WERI-Rb-1 (cell line): Measurements from ENCODE around the gene ABCA4.

Experiments used
- DNase-seq: peaks from one replicate; pipeline ENCODE4 v3.0.0-alpha.2; 2020
- H3K27ac ChIP-seq: fragments of 250-450 bp; sonication (Bioruptor Pico); 2 replicates; pipeline ENCODE4 v1.5.1; 2020; ENCODE audit warnings: mild to moderate bottlenecking, moderate library complexity
- H3K27me3 ChIP-seq: fragments of 250-450 bp; sonication (Bioruptor Pico); 2 replicates; pipeline ENCODE4 v1.5.1; 2021; ENCODE audit warnings: mild to moderate bottlenecking, low read depth, moderate library complexity; ENCODE audit not compliant: insufficient read depth, severe bottlenecking
- H3K36me3 ChIP-seq: fragments of 250-450 bp; sonication (Bioruptor Pico); 2 replicates; pipeline ENCODE4 v1.5.1; 2020; ENCODE audit warnings: mild to moderate bottlenecking, moderate library complexity
- H3K4me3 ChIP-seq: 2 replicates; pipeline ENCODE4 v1.5.1; 2011; ENCODE audit warnings: low read depth, mild to moderate bottlenecking, control low read depth, low read length
- H3K9me3 ChIP-seq: fragments of 250-450 bp; sonication (Bioruptor Pico); 2 replicates; pipeline ENCODE4 v1.5.1; 2021; ENCODE audit warnings: mild to moderate bottlenecking, moderate library complexity; ENCODE audit not compliant: severe bottlenecking
- TF ChIP-seq, protein P1 (sequence below): IDR thresholded peaks from 2 replicates; pipeline ENCODE4 v1.5.1; 2011; ENCODE audit warnings: low read depth, mild to moderate bottlenecking, control low read depth, inconsistent platforms, low read length

Gene ABCA4

DNA sequence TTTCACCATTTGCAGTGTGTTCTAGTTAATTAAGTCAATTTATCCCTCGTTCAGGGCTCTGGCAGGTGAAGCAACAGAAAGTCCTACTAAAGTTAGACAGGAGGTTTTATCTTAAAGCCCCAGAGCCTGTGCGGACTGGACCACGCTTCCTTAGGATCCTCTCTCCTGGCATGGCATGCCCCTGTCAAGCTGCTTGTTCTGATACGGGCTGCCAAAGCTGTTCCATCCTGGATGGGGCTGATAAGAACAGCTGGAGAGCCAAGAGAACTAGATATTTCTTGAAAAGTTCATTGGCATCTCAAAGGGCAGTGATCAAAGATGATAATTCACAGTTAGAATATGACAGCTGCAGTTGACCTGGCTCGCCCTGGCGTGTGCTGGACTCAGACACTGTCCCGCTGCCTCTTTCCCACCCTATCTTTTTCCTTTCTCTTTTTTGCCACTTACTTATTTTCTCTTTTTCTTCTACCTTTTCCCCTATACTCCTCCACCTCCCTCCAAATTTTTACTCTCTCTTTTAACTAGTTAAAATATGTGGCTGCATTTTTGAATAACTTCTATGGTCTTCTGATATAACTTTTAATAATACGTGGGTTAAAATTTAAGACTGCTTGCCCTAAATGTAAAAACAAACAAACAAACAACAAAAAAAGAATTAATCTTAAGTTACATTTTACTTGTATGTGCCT is 96.7 kb downstream of the ABCA4 start:
- H3K36me3 ChIP-seq = no peaks in the 10 kb centered on the region; the same call in 1 of the 2 replicates
- no peak overlapping the region for H3K27ac ChIP-seq
- no peak overlapping the region for H3K4me3 ChIP-seq
- TF ChIP-seq, protein P1, sequence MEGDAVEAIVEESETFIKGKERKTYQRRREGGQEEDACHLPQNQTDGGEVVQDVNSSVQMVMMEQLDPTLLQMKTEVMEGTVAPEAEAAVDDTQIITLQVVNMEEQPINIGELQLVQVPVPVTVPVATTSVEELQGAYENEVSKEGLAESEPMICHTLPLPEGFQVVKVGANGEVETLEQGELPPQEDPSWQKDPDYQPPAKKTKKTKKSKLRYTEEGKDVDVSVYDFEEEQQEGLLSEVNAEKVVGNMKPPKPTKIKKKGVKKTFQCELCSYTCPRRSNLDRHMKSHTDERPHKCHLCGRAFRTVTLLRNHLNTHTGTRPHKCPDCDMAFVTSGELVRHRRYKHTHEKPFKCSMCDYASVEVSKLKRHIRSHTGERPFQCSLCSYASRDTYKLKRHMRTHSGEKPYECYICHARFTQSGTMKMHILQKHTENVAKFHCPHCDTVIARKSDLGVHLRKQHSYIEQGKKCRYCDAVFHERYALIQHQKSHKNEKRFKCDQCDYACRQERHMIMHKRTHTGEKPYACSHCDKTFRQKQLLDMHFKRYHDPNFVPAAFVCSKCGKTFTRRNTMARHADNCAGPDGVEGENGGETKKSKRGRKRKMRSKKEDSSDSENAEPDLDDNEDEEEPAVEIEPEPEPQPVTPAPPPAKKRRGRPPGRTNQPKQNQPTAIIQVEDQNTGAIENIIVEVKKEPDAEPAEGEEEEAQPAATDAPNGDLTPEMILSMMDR = no peak
- no peaks in the 10 kb centered on the region for H3K27me3 ChIP-seq
- no peaks in the 10 kb centered on the region for H3K9me3 ChIP-seq
- DNase-seq = no peak

DNA sequence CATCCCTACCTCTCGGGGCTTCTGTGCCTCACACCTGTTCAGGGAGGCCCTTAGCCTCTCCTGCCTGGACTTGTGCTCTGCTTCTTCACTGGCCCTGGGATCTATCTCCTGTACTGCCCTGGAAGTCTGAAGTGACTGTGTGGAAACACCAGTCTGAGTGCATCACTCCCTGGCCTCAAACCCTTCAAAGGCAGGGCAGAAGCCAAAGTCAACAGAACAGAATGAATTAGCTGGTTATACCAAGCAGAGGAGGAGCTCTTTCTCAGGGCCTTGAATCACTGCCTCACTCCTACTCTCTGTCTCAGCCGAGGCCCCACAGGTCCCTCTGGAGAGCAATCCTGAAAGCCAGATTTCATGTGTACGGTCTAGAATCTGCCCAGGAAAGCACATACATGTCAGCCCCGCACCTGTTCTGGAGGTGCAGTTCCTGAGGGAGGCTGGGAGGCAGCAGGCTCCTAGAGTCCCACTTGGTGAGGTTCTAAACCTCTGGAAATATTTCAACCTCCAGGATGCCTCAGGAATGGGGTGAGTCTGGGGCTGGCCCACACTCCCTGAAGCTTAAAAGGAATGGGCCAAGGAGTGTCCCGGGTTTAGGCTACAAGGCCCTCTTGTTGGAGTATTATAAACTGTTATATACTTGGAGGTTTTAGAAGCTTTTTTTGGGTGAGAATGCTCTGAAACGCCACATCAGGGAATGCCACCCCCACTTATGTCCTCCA is 98.3 kb downstream of the ABCA4 start:
- TF ChIP-seq, protein P1 = no peak
- Histone ChIP-seq H3K9me3 (no peaks in the 10 kb centered on the region), H3K36me3 (no peaks in the 10 kb centered on the region; the same call in 1 of the 2 replicates), H3K27me3 (no peaks in the 10 kb centered on the region), H3K27ac (no peak overlapping the region), H3K4me3 (no peak overlapping the region)
- DNase-seq = no peak

DNA sequence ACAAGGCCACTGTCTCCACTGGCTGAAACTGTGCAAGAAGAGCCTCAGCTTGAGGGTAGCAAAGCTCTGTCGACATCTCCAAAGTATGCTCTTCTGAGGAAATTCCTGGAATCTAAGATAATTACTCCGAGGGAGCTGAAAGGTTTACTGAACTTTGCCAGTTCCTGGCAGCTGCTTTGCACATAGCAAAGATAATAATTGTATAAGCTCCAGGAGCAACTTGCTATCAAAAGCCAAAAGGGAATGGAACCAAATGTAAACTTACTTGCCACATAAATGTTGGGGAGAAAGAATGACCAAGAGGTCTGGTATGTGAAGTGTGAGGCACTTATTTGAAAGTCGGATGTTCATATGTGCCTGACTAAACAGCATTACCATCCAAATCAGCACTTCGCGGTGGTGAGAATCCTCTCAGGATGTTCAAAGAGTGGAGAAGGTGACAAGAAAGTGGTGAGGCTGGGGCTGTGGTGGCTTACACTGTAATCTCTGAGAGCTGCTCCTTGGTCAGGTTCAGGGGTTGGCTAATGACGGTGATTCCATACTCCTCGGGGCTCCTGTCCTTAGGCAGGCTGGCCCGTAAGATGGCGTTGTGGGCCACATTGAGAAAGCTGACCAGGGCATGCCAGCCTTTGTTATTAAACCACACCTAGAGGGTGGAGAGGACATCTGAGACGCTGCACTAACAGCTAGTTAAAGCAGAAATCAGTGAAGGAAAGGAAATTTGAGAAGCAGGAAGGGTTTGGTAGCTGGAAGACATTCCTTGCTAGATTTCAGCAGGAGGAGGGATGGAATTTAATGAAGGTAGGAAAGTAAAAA is 100.0 kb downstream of the ABCA4 start:
- no peak overlapping the region for H3K4me3 ChIP-seq
- TF ChIP-seq, protein P1 = no peak
- DNase-seq = no peak
- no peaks in the 10 kb centered on the region for H3K9me3 ChIP-seq
- H3K36me3 ChIP-seq = no peaks in the 10 kb centered on the region; the same call in 1 of the 2 replicates
- H3K27me3 ChIP-seq = no peaks in the 10 kb centered on the region
- no peak overlapping the region for H3K27ac ChIP-seq

DNA sequence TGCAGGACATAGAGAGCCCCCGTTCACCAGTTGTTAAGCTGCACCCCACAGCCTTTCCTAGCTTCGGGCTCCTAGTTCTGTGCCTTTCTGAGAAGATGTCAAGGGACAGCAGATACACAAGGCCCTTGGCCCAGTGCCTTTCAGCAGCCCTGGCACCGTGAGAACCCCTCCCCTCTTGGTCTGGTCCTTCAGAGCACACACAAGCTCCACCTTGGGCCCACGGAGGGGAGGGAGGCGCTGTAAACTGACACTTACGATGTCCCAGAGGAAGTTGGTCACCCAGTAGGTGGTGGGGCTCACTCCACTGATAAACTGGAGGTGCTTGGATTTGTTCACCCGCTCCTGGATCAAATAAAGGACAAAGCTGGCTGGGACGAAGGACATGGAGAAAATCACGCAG is 101.6 kb downstream of the ABCA4 start:
- no peak overlapping the region for H3K4me3 ChIP-seq
- DNase-seq = no peak
- H3K36me3 ChIP-seq = no peaks in the 10 kb centered on the region; the same call in 1 of the 2 replicates
- TF ChIP-seq, protein P1 = no peak
- H3K27ac ChIP-seq = no peak overlapping the region
- no peaks in the 10 kb centered on the region for H3K27me3 ChIP-seq
- no peaks in the 10 kb centered on the region for H3K9me3 ChIP-seq

DNA sequence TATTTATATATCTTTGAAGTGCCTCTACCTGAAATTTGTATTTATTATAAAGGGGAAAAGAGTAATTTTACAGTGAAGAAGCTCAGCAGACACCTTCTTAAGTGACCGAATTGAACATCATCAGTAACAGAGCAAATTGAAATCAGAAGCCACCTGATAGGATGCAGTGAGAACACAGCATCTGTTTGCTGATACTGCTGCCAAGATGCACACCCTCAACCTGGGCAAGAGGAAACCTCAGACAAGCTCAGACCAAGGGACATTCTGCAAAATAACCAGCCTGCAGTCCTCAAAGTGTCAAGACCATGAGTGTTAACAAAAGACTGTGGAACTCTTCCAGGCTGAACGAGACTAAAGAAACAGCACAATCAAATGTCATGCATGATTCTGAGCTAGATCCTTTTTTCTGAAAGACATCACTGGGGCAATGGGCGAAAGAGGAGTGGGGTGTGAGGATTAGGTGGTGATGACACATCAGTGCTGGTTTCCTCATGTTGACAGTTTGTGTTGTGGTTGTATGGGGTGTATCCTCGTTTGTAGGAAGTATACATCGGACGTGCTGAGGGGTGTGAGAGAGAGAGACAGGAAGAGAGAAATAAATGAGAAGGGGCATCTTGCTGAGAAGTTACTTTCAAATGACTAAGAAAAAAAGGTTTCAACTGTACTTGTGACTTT is 103.7 kb downstream of the ABCA4 start:
- no peak overlapping the region for H3K27ac ChIP-seq
- H3K36me3 ChIP-seq = no peaks in the 10 kb centered on the region; the same call in none of the 2 replicates
- no peaks in the 10 kb centered on the region for H3K9me3 ChIP-seq
- TF ChIP-seq, protein P1 = no peak
- no peak overlapping the region for H3K4me3 ChIP-seq
- no peak for DNase-seq
- H3K27me3 ChIP-seq = no peaks in the 10 kb centered on the region
